ENCODE results near the gene MAL. TPM values are rescaled to one million over a fixed set of nuclear protein-coding genes. Genes with fewer than 3 reads are reported as not detected.
A peak's percentile ranks its signal among the peaks of the same experiment; 100 is the strongest.

Gene MAL
- total and polyA plus RNA-seq, 8 donors = 0.25 to 1.9 (median 0.81) TPM; not detected in 1

GRCh38 chr2:95021023-95021416 lies 4.5 kb upstream of the MAL start:
- no peak for FAIRE-seq
- no peaks in the 10 kb centered on the region for H3K9me3 ChIP-seq
- no peak for TF ChIP-seq CTCF (IDR thresholded peaks at IDR 0.05)
- H3K27me3 ChIP-seq = peaks cover 0 to 6% (median 2%) of the 10 kb centered on the region in 4 donors
- no peak for DNase-seq
- 76 to 87% methylated on average over 5 of the region's 5 CpGs for WGBS, 2 donors
- ATAC-seq = no peak
- peaks cover 0 to 4% (median 0%) of the 10 kb centered on the region in 3 donors for H3K4me1 ChIP-seq
- no peak overlapping the region for H3K27ac ChIP-seq
- H3K36me3 ChIP-seq = no peaks in the 10 kb centered on the region
- no peak overlapping the region for H3K4me3 ChIP-seq
- intact Hi-C loops (cut with DNase I) = loop anchor here in 1 of 3 donors (10.0 kb wide), 1 partner anchor 94 kb away; no protein-coding TSS in a partner anchor

GRCh38 chr2:95021847-95022246 lies 3.7 kb upstream of the MAL start:
- Histone ChIP-seq H3K27ac (no peak overlapping the region), H3K36me3 (no peaks in the 10 kb centered on the region), H3K4me3 (no peak overlapping the region), H3K4me1 (peaks cover 0 to 4% (median 0%) of the 10 kb centered on the region in 3 donors), H3K9me3 (no peaks in the 10 kb centered on the region), H3K27me3 (peaks cover 0 to 6% (median 2%) of the 10 kb centered on the region in 4 donors)
- FAIRE-seq (no peak), ATAC-seq (no peak), DNase-seq (no peak)
- intact Hi-C loops (cut with DNase I) = loop anchor here in 1 of 3 donors (10.0 kb wide), 1 partner anchor 93 kb away; no protein-coding TSS in a partner anchor
- 64 to 66% methylated on average over 4 of the region's 4 CpGs for WGBS, 2 donors
- TF ChIP-seq CTCF (IDR thresholded peaks at IDR 0.05) = no peak

GRCh38 chr2:95022309-95023221 lies 2.9 kb upstream of the MAL start:
- peak; percentile 73 to 93 (median 88) for ATAC-seq
- H3K4me1 ChIP-seq = peaks cover 0 to 4% (median 0%) of the 10 kb centered on the region in 3 donors
- no peaks in the 10 kb centered on the region for H3K36me3 ChIP-seq
- H3K4me3 ChIP-seq = no peak overlapping the region
- FAIRE-seq = no peak
- peaks cover 0 to 10% (median 4%) of the 10 kb centered on the region in 4 donors for H3K27me3 ChIP-seq
- TF ChIP-seq CTCF (IDR thresholded peaks at IDR 0.05) = peak; percentile 84 to 96 (median 88)
- intact Hi-C loops (cut with DNase I) = loop anchor here in 1 of 3 donors (10.0 kb wide), 1 partner anchor 92 kb away; no protein-coding TSS in a partner anchor
- peak in 5 of 6 donors; percentile 36 to 88 (median 70) for DNase-seq
- no peak overlapping the region for H3K27ac ChIP-seq
- H3K9me3 ChIP-seq = no peaks in the 10 kb centered on the region
- 8 to 10% methylated on average over 15 of the region's 15 CpGs for WGBS, 2 donors

- H3K36me3 ChIP-seq = no peaks in the 10 kb centered on the region
- no peaks in the 10 kb centered on the region for H3K9me3 ChIP-seq
- 31 to 34% methylated on average over 2 of the region's 2 CpGs for WGBS, 2 donors
- no peak overlapping the region for H3K27ac ChIP-seq
- peaks cover 0 to 4% (median 0%) of the 10 kb centered on the region in 3 donors for H3K4me1 ChIP-seq
- no peak for DNase-seq
- peaks cover 0 to 13% (median 5%) of the 10 kb centered on the region in 4 donors for H3K27me3 ChIP-seq
- intact Hi-C loops (cut with DNase I) = loop anchor here in 1 of 3 donors (10.0 kb wide), 1 partner anchor 92 kb away; no protein-coding TSS in a partner anchor
- ATAC-seq = peak; percentile 26 to 48 (median 48)
- TF ChIP-seq CTCF (IDR thresholded peaks at IDR 0.05) = no peak
- no peak overlapping the region for H3K4me3 ChIP-seq
- no peak for FAIRE-seq
These were observed 2.3 kb upstream of the MAL start for GRCh38 chr2:95023222-95023597.
